GM12891 (cell line): ENCODE data around the gene STARD13.
"Not testable (repeated sequence)": the region's sequence is repeated elsewhere in the genome, so short reads cannot be mapped to it uniquely, and the experiment has no call there.

ENCODE experiments used
- POLR2A ChIP-seq: IDR thresholded peaks from 2 replicates; pipeline ENCODE4 v1.6.1; 2011; ENCODE audit warnings: low read depth, low read length, control low read depth
- POLR2AphosphoS5 ChIP-seq: IDR thresholded peaks from 2 replicates; pipeline ENCODE4 v1.6.1; 2011; ENCODE audit warnings: low read depth, low read length, control low read depth
- SPI1 ChIP-seq: IDR thresholded peaks from 2 replicates; pipeline ENCODE4 v1.6.1; 2011; ENCODE audit warnings: low read depth, low read length, control low read depth
- TAF1 ChIP-seq: IDR thresholded peaks from 2 replicates; pipeline ENCODE4 v1.6.1; 2011; ENCODE audit warnings: low read depth, low read length, control low read depth

DNA sequence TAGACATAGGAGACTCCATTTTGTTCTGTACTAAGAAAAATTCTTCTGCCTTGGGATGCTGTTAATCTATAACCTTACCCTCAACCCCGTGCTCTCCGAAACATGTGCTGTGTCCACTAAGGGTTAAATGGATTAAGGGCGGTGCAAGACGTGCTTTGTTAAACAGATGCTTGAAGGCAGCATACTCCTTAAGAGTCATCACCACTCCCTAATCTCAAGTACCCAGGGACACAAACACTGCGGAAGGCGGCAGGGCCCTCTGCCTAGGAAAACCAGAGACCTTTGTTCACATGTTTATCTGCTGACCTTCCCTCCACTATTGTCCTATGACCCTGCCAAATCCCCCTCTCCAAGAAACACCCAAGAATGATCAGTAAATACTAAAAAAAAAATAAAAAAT lies 43.2 kb downstream of the STARD13 start:
- not testable (repeated sequence) for TF ChIP-seq TAF1, POLR2AphosphoS5, POLR2A, SPI1
